HK-2 (cell line): ENCODE data around the gene SUMO2.
"Not testable (repeated sequence)": the region's sequence is repeated elsewhere in the genome, so short reads cannot be mapped to it uniquely, and the experiment has no call there.

Experiments
- DNase-seq: peaks from one replicate; pipeline ENCODE4 v3.0.0-alpha.2; 2018; ENCODE audit not compliant: unreplicated experiment

The SUMO2 gene

DNA sequence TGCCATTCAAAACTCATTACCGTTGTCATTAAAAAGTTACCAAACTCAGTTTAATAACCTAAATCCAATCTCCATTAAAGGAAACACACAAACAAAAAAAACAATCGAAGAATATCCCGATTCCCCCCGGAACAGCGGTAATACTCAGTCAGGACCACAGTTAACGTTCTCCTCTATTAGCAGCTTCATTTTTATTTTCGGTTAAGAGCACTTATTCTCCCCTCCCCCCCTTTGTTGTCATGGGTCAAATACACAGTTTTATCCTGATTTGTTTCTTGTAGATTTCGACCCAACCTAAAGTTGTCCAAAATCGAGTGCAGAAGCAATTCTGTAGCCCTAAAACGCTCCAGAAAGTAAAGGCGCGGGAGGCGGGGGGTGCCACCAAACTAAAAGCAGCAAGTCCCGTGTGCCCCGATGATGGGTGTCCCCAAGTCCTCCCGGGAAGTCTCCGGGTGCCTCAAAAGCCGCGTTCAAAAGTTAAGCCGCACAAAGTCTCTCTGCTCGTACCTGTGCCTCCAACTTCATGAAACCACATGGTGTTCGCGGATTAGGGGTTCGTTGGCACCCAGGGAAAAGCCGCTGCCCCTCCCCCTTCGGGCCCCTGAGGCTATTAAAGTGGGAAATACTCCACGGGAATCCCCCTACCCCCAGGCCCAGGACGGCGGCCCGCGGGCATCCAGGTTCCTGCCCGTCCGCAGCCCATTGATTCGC lies 996 bp downstream of the SUMO2 start:
- no peak for DNase-seq

DNA sequence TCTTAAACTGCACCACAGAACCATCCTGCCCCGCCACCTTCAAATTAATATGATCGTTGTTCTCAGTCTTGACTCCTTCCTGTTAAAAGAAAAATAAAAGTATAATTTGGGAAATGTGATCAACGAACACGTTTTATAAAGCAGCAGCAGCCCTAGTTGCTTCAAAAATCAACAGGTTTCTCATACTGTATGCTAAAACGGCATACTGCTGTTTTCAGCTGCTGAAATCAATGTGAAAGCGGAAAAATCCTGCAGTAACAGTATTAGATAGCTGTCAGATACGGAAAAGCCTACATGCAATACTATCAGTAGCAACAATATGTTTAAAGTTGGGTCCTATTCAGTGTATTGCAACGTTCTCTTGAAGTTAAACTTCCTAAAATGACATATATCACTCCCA lies 1.6 kb downstream of the SUMO2 start:
- no peak for DNase-seq

DNA sequence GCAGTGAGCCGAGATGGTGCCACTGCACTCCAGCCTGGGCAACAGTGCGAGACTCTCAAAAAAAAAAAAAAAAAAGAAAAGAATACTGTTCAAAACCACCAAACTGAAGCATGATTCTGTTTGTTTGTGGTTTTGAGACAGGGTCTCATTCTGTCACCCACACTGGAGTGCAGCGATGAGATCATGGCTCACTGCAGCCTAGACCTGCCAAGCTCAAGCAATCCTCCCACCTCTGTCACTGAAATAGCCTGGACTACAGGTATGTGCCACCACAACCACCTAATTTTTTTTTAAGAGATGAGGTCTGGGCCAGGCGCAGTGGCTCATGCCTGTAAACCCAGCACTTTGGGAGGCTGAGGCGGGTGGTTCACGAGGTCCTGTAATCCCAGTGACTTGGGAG lies 4.3 kb downstream of the SUMO2 start:
- no peak for DNase-seq

DNA sequence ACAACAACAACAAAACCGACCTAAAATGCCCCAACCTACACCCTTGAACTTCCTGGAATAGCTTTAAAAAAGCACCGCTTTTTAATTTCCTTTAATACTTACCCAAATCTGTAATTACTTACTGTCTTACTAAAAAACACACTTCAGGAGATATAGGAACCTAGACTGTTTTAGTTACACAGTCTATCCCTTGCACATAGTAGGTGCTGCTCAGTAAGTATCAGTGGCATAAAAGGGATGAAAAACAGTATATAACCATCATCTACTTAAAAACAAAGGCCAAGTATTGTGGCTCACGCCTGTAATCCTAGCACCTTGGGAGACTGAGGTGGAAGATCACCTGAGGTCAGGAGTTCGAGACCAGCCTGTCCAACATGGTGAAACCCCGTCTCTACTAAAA lies 6.1 kb downstream of the SUMO2 start:
- no peak for DNase-seq

DNA sequence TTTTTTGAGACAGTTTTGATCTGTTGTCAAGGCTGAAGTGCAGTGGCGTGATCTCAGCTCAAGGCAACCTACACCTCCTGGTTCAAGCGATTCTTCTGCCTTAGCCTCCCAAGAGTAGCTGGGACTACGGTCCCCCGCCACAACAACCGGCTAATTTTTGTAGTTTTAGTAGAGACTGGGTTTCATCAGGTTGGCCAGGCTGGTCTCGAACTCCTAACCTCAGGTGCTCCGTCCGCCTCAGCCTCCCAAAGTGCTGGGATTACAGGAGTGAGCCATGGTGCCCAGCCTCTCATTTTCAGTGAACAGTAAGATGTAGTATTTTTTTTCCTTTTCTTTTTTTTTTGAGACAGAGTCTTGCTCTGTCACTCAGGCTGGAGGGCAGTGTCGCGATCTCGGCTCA lies 7.8 kb downstream of the SUMO2 start:
- no peak for DNase-seq

DNA sequence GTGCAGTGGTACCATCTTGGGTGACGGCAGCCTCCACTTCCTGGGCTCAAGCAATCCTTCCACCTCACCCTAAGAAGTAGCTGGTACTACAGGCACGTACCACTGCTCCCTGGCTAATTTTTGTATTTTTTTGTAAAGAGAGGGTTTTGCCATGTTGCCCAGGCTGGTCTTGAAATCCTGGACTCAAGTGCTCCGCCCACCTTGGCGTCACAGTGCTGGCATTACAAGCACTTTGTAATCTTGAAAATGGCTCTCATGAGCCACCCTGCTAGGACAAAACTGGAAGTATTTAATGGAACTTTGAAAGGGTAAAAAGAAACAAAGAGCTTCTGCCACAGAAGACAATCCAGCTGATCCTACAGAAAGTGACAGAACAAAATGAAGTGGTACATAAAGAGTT lies 9.2 kb downstream of the SUMO2 start:
- DNase-seq = no peak

DNA sequence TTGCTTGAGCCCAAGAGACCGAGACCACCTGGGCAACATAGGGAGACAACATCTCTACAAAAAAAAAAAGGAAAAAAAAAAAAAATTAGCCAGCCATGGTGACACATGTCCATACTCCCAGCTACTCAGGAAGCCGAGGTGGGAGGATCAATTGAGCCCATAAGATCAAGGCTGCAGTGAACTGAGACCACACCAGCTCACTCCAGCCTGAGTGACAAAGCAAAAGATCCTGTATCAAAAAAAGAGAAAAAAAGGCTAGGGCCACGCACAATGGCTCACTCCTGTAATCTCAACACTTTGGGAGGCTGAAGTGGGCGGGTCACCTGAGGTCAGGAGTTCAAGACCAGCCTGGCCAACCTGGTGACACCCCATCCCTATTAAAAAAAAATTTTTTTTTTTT lies 13.8 kb downstream of the SUMO2 start:
- DNase-seq = no peak

DNA sequence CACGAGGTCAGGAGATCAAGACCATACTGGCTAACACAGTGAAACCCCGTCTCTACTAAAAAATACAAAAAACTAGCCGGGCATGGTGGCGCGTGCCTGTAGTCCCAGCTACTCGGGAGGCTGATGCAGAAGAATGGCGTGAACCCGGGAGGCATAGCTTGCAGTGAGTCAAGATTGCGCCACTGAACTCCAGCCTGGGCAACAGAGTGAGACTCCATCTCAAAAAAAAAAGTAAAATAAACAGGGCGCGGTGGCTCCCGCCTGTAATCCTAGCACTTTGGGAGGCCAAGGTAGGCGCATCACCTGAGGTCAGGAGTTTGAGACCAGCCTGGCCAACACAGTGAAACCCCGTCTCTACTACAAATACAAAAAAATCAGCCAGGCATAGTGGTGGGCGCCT lies 18.2 kb downstream of the SUMO2 start:
- not testable (repeated sequence) for DNase-seq

DNA sequence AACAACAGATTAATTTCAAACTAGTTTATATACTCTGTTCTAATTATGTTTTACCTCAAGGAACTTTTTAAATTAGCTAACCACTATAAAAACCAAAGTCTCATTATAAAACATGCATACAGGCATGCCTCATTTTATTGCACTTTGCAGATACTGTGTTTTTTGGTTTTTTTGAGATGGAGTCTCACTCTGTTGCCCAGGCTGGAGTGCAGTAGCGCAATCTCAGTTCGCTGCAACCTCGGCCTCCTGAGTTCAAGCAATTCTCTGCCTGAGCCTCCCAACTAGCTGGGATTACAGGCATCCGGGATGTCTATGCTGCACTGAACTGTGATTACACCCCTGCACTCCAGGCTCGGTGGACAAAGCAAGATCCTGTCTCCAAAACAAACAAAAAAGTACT lies 19.7 kb downstream of the SUMO2 start:
- DNase-seq = no peak

DNA sequence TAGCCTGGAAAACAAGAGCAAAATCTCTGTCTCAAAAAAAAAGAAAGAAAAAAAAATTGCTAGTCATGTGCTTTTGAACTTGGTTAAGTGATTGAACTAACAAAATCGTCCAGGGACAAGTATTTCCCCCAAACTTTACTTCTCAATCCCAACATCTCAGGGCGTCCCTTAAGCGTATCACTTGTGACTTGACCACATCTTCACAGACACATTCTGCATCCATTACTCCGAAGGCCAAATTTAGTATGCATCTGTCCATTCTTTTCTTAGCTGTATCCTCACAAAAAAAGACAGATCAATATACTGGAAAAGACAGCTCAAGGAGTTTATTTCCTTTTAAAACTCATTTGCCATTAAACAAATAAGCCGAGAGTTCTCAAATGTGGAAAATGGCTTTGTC lies 22.5 kb downstream of the SUMO2 start:
- DNase-seq = no peak

DNA sequence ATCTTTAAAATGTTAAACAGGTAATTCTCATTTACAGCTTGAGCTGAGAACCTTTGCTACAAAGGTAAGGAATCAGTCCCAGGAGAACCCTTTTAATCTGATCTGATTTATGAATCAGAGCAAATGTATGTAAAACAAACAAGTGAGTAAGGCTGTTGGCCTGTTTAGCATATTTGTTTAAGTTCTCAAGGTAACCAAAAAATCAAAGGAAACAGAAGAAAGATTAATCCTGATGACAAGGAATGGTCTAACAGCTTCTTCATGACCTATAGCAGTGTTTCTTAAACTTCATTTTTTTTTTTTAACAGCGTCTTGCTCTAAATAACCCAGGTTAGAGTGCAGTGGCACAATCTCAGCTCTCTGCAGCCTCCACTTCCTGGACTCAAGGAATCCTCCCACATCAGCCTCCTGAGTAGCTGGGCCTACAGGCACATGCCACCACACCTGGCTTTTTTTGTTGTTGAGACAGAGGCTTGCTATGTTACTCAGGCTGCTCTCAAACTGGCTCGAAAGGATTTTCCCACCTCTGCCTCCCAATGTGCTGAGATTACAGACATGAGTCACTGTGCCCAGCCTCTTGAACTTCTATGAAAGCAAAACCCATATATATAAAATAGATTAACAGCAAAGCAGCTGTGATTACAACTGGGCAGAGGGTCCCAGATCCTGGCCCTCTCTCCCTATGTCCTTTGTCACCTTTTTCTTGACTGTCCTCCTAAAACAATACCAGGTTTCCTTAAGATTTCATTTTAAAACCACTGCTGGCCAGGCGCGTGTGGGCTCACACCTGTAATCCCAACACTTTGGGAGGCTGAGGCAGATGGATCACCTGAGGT lies 23.3 kb downstream of the SUMO2 start:
- DNase-seq = no peak

DNA sequence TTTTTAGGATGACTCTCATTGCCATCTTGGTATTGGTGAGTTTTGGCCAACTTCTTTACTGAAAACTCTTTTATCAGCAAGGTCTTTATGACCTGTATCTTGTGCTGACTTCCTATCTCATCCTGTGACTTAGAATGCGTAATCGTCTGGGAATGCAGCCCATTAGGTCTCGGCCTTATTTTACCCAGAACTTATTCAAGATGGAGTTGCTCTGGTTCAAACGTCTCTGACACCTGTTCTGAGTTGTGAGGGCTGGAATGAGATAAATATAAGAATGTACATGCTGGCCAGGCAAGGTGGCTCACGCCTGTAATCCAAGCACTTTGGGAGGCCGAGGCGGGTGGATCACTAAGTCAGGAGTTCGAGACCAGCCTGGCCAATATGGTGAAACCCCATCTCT lies 24.3 kb downstream of the SUMO2 start:
- not testable (repeated sequence) for DNase-seq

DNA sequence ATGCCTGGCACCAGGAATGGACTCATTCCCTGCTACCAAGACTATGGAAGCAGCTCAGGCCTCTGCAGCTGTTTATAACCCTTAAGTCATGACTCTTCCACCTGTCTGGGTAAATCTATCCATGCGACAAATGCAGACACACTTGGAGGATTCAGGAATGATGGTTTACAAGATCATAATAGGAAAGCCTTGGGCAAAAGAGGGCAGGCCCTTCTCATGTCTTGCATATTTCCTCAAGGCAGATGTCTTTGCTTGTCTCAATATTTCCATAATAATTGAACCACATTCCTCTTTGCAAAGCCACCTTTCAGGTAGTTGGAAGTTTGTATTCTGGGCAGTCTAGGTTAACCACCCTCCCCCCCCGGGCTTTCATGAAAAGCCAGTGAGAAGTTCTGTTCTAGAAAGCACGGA lies 27.6 kb downstream of the SUMO2 start:
- DNase-seq = no peak

DNA sequence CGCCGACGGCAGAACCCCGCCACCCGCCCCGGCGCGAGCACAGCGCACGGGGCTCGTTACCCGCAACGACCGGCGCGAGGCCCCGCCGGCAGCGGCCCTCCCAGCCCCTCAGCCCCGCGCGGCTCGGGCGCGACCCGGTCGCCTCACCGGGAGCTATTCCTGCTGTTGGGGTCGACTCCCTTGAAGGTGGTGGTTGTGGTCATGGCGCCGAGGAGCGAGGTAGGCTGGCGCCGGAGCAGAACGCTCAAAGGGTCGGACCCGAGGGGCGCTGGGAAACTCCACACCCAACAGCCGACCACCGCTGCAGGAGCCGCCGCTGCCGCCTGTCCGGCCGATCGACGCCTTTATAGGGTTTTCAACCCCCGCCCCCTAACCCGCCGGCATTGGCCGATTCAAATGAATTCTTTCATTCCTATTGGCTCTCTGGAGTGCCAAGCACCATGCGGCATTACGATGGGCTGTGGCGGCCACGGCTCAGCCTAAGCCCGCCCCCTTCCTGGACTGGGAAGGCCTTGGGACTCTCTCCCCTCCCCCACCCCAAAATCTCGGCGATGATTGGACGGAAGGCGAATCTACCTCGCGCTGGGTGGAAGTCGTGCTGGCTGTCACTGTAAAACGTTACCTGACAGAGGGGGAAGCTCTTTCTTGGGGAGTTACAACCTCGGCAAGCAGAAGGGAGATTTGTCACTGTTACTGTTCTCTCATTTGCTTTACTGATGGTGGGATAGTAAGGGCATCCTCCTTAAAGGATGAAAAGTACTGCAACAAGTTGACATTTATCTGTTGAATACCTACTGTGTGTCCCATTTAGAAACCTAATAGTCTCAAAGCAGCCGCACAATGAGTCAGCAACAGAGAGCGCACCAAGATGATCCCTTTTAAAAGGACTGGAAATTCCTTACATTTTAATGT lies 28.3 kb downstream of the SUMO2 start, which contains the start of gene JPT1:
Gene JPT1, minus strand, starts transcription at position 318 of the 912 bp plus-strand sequence. Its CDS starts 115 bp downstream, at position 203.
- peak; percentile 98 for DNase-seq

DNA sequence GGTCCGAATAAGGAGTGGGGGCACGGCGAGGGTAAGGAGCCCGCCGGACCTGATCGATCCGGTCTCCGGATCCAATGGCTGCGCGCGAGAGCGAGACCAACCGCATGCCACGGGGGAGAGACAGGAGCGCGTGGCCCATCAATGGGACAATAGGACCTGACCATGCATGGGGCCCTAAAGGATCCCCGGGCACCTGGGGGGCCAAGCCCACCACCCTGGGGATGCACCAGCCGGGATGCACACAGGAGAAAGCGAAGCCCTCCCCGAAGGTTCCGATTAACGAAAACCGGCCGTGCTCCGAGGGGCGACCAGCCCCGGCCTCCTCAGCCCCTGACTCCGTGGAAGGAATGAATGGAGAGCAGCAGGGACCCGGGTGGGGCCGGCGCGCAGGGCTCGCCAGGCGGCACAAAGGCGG lies 29.0 kb downstream of the SUMO2 start:
- no peak for DNase-seq

DNA sequence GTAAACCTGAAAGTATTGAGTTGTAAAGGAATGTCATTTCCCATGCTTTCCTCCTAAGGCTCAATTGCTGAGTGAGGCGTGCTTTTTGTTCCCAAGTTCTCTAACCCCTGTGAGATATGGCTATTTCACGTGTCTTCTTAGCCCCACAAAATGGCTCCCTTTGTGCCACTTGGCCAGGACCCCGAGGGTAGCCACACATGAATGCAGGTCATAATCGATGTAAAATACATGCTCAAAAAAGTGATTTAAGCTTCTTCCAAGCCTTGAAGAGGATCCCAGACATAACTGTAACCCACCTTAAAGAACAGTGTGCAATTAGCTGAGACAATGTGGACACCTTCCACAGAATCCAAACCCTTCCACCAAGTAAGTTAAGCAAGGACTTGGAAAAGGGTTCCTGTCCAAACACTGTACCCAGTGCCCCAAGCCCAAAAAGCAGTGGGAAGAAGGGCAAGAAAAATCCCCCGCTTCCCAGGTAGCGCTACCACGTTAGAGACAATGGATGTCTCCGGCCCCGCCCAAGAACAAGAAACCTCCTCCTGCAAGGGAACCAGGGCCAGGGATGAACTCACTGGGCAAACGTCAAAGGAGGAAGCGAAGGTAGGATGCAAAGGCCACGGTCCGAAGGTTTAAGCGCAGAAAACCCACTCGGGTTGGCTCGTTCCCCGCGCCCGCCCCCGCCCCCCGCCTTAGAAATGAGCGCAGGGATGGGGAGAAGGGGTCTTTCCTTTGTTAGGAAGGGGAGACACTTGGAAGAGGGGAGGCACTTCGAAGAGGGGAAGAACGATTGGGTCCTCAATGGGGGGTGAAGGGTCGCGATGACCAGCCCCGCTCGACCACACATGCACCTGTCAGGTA lies 29.6 kb downstream of the SUMO2 start:
- DNase-seq = peak; percentile 54

DNA sequence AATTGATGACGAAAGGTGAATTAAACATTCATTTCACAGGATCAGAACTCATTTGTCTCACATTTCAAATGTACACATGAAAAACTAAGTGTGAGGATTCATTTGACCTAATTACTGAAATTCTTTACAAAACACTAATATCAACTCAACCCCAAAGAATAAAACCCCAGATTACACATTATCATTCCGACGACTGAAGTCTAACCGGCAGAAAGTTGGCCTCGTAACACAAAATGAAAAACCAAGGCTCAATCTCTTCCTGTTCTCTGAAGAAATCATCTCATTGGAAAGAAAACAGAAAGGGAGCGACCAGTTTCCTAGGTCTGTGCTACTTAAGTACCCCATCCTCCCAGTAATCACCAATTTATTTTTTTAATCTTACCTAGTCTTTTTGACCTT lies 30.2 kb downstream of the SUMO2 start:
- no peak for DNase-seq

DNA sequence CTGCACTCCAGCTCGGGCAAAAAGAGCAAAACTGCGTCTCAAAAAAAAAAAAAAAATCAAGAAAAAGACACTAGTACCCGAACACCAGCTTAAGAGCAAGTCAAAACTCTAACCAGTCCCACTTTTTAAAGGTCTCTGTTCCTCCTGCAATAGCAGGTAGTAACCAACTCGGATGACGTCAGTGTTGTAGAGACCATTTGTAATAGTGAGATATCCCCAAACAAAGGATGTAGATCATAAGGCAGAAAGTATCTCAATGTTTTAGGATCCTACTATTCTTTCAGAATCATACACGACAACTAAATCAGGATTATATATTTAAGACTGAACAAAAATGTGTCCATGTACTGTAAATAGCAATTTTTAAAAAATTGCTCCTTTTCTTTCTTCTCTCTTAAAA lies 30.8 kb downstream of the SUMO2 start:
- no peak for DNase-seq

DNA sequence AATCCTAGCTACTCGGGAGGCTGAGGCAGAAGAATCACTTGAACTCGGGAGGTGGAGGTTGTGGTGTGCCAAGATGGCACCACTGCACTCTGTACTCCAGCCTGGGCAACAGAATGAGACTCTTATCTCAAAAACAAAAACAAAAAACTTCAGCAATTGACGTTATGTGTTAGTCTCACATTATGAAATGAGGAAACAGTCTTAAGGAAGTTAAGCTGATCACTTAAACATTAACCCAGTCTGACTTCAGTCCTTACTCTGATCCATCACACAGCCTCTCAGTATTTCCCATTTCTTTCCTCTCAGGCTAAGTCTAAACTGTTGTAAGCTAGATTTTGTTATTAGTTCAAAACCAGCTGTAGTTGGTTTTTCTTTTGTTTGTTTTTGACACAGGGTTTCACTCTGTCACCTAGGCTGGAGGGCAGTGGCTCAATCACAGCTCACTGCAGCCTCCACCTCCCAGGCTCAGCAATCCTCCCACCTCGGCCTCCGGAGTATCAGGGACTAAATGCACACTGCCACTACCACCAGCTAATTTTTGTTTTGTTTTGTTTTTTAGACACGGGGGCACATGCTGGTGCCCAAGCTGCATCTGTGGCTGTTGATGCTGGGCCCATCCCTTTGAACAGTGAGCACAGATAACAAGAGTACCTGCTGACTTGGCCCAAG lies 34.7 kb downstream of the SUMO2 start:
- DNase-seq = no peak

DNA sequence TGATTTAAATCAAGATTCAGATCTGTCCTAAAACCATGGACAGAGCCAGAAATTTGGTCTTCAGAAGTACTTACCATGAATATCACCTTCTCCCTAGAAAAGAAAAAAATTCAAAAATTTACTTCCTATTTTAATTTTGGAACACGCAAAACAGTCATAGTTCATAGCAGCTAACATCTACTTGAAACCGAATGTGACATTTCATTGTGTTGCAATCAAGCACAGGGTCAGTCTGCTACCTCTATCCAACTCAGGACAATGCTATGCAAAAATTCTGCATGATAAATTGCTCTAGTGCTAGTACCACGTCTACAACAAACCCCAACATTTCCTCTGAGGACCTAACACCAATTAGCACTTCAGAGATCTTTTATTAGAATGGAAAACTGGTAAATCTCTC lies 36.2 kb downstream of the SUMO2 start:
- no peak for DNase-seq
